Measurements from ENCODE around the gene C17orf78. TPM values are rescaled to one million over a fixed set of nuclear protein-coding genes. Genes with fewer than 3 reads are reported as not detected.
"Not testable (repeated sequence)": the region's sequence is repeated elsewhere in the genome, so short reads cannot be mapped to it uniquely, and the experiment has no call there.

C17orf78 gene
- under 1 TPM in 2 of 4 donors, not detected in 2; 0.38 to 0.42 TPM for polyA plus RNA-seq (ENCODE audit: insufficient read length in 4 of 4)

- no peak for DNase-seq (ENCODE audit: low read depth in 4 of 4, low spot score in 2 of 4)
Measured at GRCh38 chr17:37375706-37376105, at the start of gene C17orf78. Gene C17orf78 (plus strand): TSS chr17:37375985. CDS start chr17:37376093, 108 bp downstream.

- DNase-seq (ENCODE audit: low read depth in 4 of 4, low spot score in 2 of 4) = no peak
Measured at GRCh38 chr17:37327341-37328090, 48.3 kb upstream of the C17orf78 start.

- no peak for DNase-seq (ENCODE audit: low read depth in 4 of 4, low spot score in 2 of 4)
Measured at GRCh38 chr17:37338847-37339246, 36.9 kb upstream of the C17orf78 start.

GRCh38 chr17:37339321-37339720 is 36.5 kb upstream of the C17orf78 start:
- DNase-seq (ENCODE audit: low read depth in 4 of 4, low spot score in 2 of 4) = no peak

- DNase-seq (ENCODE audit: low read depth in 4 of 4, low spot score in 2 of 4) = no peak
Measured at GRCh38 chr17:37340804-37341203, 35.0 kb upstream of the C17orf78 start.

- DNase-seq (ENCODE audit: low read depth in 4 of 4, low spot score in 2 of 4) = no peak
Measured at GRCh38 chr17:37342589-37342988, 33.2 kb upstream of the C17orf78 start.

GRCh38 chr17:37344519-37344918 is 31.3 kb upstream of the C17orf78 start:
- no peak for DNase-seq (ENCODE audit: low read depth in 4 of 4, low spot score in 2 of 4)

- DNase-seq (ENCODE audit: low read depth in 4 of 4, low spot score in 2 of 4) = not testable (repeated sequence)
Measured at GRCh38 chr17:37346863-37347402, 28.9 kb upstream of the C17orf78 start.

- DNase-seq (ENCODE audit: low read depth in 4 of 4, low spot score in 2 of 4) = not testable (repeated sequence)
Measured at GRCh38 chr17:37356796-37357569, 18.8 kb upstream of the C17orf78 start.

GRCh38 chr17:37358098-37358829 is 17.5 kb upstream of the C17orf78 start:
- DNase-seq (ENCODE audit: low read depth in 4 of 4, low spot score in 2 of 4) = peak; percentile 45 to 68 (median 48)

- DNase-seq (ENCODE audit: low read depth in 4 of 4, low spot score in 2 of 4) = peak; percentile 66 to 86 (median 80)
Measured at GRCh38 chr17:37358830-37359681, 16.7 kb upstream of the C17orf78 start.

GRCh38 chr17:37359682-37360188 is 16.1 kb upstream of the C17orf78 start:
- peak in 1 of 4 donors; percentile 34 for DNase-seq (ENCODE audit: low read depth in 4 of 4, low spot score in 2 of 4)

- DNase-seq (ENCODE audit: low read depth in 4 of 4, low spot score in 2 of 4) = no peak
Measured at GRCh38 chr17:37360632-37361031, 15.2 kb upstream of the C17orf78 start.

- DNase-seq (ENCODE audit: low read depth in 4 of 4, low spot score in 2 of 4) = no peak
Measured at GRCh38 chr17:37361543-37361942, 14.2 kb upstream of the C17orf78 start.

- DNase-seq (ENCODE audit: low read depth in 4 of 4, low spot score in 2 of 4) = no peak
Measured at GRCh38 chr17:37365589-37365988, 10.2 kb upstream of the C17orf78 start.

- no peak for DNase-seq (ENCODE audit: low read depth in 4 of 4, low spot score in 2 of 4)
Measured at GRCh38 chr17:37368577-37368976, 7.2 kb upstream of the C17orf78 start.

- DNase-seq (ENCODE audit: low read depth in 4 of 4, low spot score in 2 of 4) = peak; percentile 43 to 85 (median 59)
Measured at GRCh38 chr17:37373530-37374159, 2.1 kb upstream of the C17orf78 start.

GRCh38 chr17:37382056-37382455 is 6.3 kb downstream of the C17orf78 start:
- DNase-seq (ENCODE audit: low read depth in 4 of 4, low spot score in 2 of 4) = no peak

GRCh38 chr17:37384560-37385149 is 8.9 kb downstream of the C17orf78 start:
- no peak for DNase-seq (ENCODE audit: low read depth in 4 of 4, low spot score in 2 of 4)

Data from left renal cortex interstitium (tissue), 4 donors.